Fibroblast of mammary gland (primary cell): Measurements from ENCODE around the gene BCL3.

ENCODE experiments used
- DNase-seq: peaks from one replicate; pipeline ENCODE4 v3.0.0-alpha.2; 2010; ENCODE audit warnings: low read depth
- H3K4me3 ChIP-seq: 2 replicates; pipeline ENCODE4 v1.5.1; 2011; ENCODE audit warnings: low read depth, mild to moderate bottlenecking, low read length, moderate library complexity; ENCODE audit not compliant: control insufficient read depth
- TF ChIP-seq, protein P1 (sequence below): conservative IDR thresholded peaks from 2 replicates; pipeline ENCODE4 v1.5.1; 2011; ENCODE audit warnings: low read depth, low read length, inconsistent platforms; ENCODE audit not compliant: control insufficient read depth, insufficient read depth

BCL3 gene

DNA sequence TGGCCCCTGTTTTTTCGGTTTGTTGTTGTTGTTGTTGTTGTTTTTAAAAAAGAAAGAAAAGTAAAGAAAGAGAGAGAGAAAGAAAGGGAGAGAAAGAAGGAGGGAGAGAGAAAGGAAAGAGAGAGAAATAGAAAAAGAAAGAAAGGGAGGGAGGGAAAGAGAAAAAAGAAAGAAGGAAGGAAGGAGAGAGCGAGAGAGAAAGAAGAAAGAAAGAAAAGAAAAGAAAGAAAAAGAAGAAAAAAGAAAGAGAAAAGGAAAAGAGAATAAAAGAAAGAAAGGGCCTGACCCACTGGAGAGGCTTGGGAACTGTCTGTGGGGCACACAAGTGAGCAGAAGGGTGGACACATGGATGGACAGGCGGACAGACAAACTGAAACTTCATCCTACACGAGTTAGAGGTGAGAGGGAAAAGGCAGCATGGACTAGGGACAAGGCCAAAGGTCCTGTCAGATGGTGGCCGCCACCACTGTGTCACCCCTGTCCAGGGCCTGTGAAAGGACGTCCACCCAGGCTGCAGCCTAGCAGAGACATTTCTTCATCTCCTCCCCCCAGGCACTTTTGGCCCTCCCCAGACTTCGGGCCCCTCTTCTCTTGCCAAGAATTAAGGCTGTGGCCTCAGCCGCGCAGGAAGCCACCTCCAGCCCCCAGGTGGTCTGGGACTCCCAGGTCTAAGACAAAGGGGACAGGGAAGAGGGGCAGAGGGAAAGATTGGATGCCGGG lies 51.3 kb downstream of the BCL3 start:
- no peak for DNase-seq
- TF ChIP-seq, protein P1, sequence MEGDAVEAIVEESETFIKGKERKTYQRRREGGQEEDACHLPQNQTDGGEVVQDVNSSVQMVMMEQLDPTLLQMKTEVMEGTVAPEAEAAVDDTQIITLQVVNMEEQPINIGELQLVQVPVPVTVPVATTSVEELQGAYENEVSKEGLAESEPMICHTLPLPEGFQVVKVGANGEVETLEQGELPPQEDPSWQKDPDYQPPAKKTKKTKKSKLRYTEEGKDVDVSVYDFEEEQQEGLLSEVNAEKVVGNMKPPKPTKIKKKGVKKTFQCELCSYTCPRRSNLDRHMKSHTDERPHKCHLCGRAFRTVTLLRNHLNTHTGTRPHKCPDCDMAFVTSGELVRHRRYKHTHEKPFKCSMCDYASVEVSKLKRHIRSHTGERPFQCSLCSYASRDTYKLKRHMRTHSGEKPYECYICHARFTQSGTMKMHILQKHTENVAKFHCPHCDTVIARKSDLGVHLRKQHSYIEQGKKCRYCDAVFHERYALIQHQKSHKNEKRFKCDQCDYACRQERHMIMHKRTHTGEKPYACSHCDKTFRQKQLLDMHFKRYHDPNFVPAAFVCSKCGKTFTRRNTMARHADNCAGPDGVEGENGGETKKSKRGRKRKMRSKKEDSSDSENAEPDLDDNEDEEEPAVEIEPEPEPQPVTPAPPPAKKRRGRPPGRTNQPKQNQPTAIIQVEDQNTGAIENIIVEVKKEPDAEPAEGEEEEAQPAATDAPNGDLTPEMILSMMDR, result no peak
- H3K4me3 ChIP-seq, result no peak overlapping the region

DNA sequence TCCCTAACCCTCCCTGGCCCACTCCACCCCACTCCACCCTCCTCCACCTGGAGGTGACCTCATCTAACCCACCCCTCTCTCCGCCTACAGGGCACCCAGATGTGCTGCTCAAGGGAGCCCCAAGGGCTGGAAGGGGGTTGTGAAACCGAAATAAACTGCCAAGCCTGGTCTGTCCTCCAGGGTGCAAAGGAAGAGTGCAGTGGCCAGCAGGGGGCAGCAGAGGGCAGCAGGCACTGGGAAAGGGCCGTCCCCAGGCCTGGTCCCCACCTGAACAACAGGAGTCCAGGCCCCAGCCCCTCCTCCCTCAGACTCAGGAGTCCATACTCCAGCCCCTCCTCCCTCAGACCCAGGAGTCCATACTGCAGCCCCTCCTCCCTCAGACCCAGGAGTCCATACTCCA lies 52.0 kb downstream of the BCL3 start:
- H3K4me3 ChIP-seq, result no peak overlapping the region
- TF ChIP-seq, protein P1, result peak; percentile 97
- peak; percentile 70 for DNase-seq

DNA sequence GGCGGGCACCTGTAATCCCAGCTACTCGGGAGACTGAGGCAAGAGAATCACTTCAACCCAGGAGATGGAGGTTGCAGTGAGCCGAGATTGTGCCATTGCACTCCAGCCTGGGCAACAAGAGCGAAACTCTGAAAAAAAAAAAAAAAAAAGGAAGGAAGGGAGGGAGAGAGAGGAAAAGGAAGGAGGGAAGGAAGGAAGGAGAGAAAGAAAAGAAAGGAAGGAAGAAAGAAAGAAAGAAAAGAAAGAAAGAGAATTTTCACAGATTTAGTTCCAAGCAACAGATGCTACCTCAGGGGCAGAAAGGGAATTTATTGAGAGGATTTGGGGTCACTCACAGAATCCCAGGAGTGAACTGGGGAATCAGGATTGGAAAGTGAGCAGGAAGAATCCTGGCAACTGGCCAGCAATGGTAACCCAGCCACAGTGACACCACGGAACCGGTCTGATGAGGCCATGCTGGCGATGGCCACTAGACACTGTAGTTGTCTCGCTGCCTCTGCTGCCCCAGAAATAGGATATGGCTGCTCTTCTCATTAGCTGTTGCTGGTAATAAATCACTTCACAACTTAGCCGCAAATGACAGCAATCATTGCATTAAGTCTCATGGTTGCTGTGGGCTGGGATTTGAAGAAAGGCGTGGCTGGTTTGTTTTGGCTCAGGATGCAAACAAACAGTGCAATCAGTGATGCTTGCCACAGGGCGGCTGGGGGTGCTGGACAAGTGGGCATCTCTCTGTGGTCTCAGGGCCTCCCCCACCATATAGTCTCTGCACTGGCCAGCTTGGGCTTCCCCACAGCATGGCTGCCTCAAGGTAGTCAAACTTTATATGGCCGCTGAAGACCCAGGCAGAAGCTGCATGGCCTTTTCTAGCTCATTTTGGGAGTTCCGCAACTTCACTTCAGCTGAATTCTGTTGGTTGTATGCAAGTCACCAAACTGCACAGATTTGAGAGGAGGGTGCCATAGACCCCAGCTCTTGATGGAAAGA lies 55.2 kb downstream of the BCL3 start:
- no peak overlapping the region for H3K4me3 ChIP-seq
- no peak for DNase-seq
- TF ChIP-seq, protein P1, result no peak

DNA sequence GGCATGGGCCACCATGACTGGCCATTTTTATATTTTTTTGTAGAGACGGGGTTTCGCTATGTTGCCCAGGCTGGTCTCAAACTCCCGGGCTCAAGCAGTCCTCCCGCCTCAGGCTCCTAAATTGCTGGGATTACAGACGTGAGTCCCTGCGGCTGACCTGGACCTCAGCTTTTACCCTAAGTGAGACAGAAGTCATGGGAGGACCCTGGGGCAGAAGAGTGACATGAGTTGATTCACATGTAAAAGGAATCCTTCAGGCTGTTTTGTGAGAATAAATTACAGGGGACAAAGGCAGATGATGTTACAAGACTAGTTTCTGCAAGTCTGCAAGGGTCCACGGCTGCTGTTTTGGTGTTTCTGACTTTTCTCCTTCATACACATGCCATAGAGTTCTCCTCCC lies 57.8 kb downstream of the BCL3 start:
- DNase-seq, result no peak
- no peak overlapping the region for H3K4me3 ChIP-seq
- TF ChIP-seq, protein P1, result no peak

DNA sequence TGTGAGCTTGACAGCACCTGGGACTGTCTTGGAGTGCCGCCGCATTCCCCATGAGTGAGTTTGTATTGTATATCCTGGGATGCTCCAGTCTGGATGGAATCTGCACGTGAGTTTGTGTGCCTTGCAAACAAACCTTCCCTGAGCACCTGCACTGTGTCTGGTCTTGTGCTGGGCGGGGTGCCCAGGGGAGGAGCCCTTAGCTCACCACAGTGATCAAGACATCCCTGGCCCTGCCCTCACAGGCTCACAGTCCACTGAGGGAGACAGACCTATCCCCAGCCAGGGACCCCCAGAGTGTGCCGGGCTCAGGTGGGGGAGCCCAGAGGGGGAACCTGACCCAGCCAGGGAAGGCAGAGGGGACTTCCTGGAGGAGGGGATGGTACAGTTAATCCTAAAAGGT lies 58.7 kb downstream of the BCL3 start:
- H3K4me3 ChIP-seq, result no peak overlapping the region
- TF ChIP-seq, protein P1, result no peak
- no peak for DNase-seq

DNA sequence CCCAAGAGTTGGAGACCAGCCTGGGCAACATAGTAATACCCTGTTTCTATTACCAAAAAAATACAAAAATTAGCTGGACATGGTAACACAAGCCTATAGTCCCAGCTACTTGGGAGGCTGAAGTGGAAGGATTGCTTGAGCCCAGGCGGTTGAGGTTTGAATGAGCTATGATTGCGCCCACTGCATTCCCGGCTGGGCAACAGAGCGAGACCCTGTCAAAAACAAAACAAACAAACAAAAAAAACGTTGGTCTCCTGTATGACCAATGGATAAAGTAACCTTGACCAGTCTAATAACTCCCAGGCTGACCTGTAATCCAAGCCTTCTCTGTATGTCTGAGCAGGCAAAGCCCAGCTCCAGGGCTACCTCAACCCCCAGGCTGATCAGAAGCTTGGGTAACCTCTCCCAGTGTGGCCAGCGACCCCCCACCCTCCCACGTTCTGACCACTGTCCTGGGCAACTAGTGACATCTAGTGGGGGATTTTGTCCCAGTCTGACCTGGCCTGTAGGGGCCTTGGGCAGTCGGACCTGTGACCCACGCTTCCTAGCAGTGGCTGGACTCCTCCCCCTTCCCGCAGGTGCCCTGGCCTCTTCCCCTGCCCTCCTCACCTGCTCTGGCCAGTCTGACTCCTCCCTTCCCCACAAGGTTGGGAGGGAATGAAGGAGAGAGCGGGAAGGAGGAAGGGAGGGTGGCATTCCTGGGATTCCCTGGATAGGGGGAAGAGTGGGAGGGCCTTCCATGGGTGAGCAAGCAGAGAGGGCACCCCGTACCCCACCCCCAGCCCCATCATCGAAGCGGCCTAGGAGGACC lies 59.3 kb downstream of the BCL3 start:
- no peak overlapping the region for H3K4me3 ChIP-seq
- TF ChIP-seq, protein P1, result peak; percentile 57
- DNase-seq, result peak; percentile 43
